CD14-positive monocyte (primary cell): ENCODE measurements around the gene BEST4. TPM values are rescaled to one million over a fixed set of nuclear protein-coding genes. Genes with fewer than 3 reads are reported as not detected.
A peak's percentile ranks its signal among the peaks of the same experiment; 100 is the strongest.

Source experiments
- DNase-seq, 3 donors: peaks; one replicate each; pipeline ENCODE4 v3.0.0-alpha.2; 2011 to 2022
- H2AFZ ChIP-seq: 2 replicates; pipeline ENCODE4 v1.6.0; 2012; ENCODE audit warnings: mild to moderate bottlenecking, low read depth, low read length, inconsistent platforms; ENCODE audit not compliant: insufficient read depth, poor library complexity, severe bottlenecking
- H3K27ac ChIP-seq, 2 donors: 1 replicate in 1 of 2; 2 replicates in 1 of 2; pipeline ENCODE4 v1.5.1; 2012 to 2013; ENCODE audit warnings: low read length in 2 of 2, control low read depth in 1 of 2, inconsistent platforms in 1 of 2, low read depth in 1 of 2, mild to moderate bottlenecking in 1 of 2
- H3K27me3 ChIP-seq, 2 donors: one replicate each; pipeline versions ENCODE4 v1.6.0 to v1.6.1; 2011 to 2013; ENCODE audit warnings: low read length in 2 of 2; ENCODE audit not compliant: control insufficient read depth in 2 of 2, insufficient read depth in 2 of 2
- H3K36me3 ChIP-seq, 2 donors: replicated peaks in 1 of 2; 1 replicate in 1 of 2; 2 replicates in 1 of 2; pipeline versions ENCODE4 v1.5.1 to v1.6.1; 2012 to 2013; ENCODE audit warnings: low read length in 2 of 2, control low read depth in 1 of 2, inconsistent platforms in 1 of 2, mild to moderate bottlenecking in 1 of 2; ENCODE audit not compliant: insufficient read depth in 2 of 2, control insufficient read depth in 1 of 2
- H3K4me1 ChIP-seq, 2 donors: 1 replicate in 1 of 2; 2 replicates in 1 of 2; pipeline versions ENCODE4 v1.5.1 to v1.6.1; 2012 to 2013; ENCODE audit warnings: low read length in 2 of 2, control low read depth in 1 of 2, inconsistent platforms in 1 of 2, mild to moderate bottlenecking in 1 of 2, moderate library complexity in 1 of 2; ENCODE audit not compliant: insufficient read depth in 2 of 2, control insufficient read depth in 1 of 2
- H3K4me2 ChIP-seq: replicated peaks from 2 replicates; pipeline ENCODE3; 2012; ENCODE audit warnings: low read length, moderate library complexity, mild to moderate bottlenecking; ENCODE audit not compliant: poor library complexity, severe bottlenecking; ENCODE audit errors: extremely low read depth
- H3K4me3 ChIP-seq, 3 experiments: fragments of 200-600 bp in 1 of 3; sonication (generic) in 1 of 3; replicated peaks in 1 of 3; 1 replicate in 2 of 3; 2 replicates in 1 of 3; pipeline ENCODE4 v1.5.1; 2011 to 2013; ENCODE audit warnings: low read length in 3 of 3, mild to moderate bottlenecking in 3 of 3, control low read depth in 2 of 3, low read depth in 2 of 3, inconsistent platforms in 1 of 3, moderate library complexity in 1 of 3
- H3K79me2 ChIP-seq: 2 replicates; pipeline ENCODE4 v1.6.0; 2012; ENCODE audit warnings: mild to moderate bottlenecking, control low read depth, inconsistent platforms, low read length, moderate library complexity; ENCODE audit not compliant: insufficient read depth
- H3K9ac ChIP-seq: 2 replicates; pipeline ENCODE4 v1.6.0; 2017; ENCODE audit warnings: low read length, mild to moderate bottlenecking; ENCODE audit not compliant: insufficient read depth, poor library complexity, severe bottlenecking
- H3K9me3 ChIP-seq, 2 donors: replicated peaks in 1 of 2; 1 replicate in 1 of 2; 2 replicates in 1 of 2; pipeline versions ENCODE4 v1.5.1 to v1.6.1; 2012 to 2013; ENCODE audit warnings: low read length in 2 of 2, control low read depth in 1 of 2; ENCODE audit not compliant: control insufficient read depth in 1 of 2, insufficient read depth in 1 of 2
- H4K20me1 ChIP-seq: 2 replicates; pipeline ENCODE4 v1.6.0; 2012; ENCODE audit warnings: mild to moderate bottlenecking, low read length, control low read depth, moderate library complexity; ENCODE audit not compliant: insufficient read depth
- H3K27ac Mint-ChIP-seq, 7 donors: one replicate each; pipeline ENCODE4 v1.8.0; 2020; ENCODE audit warnings: mild to moderate bottlenecking in 7 of 7, mixed read lengths in 7 of 7, moderate library complexity in 6 of 7, inconsistent platforms in 2 of 7
- H3K27me3 Mint-ChIP-seq, 3 donors: one replicate each; pipeline ENCODE4 v1.8.0; 2021 to 2022; ENCODE audit warnings: low read depth in 3 of 3, mild to moderate bottlenecking in 3 of 3, mixed read lengths in 3 of 3, moderate library complexity in 3 of 3, inconsistent platforms in 1 of 3
- H3K36me3 Mint-ChIP-seq, 2 donors: one replicate each; pipeline ENCODE4 v1.8.0; 2020; ENCODE audit warnings: mixed read lengths in 2 of 2, inconsistent platforms in 1 of 2, mild to moderate bottlenecking in 1 of 2
- H3K4me1 Mint-ChIP-seq: one replicate; pipeline ENCODE4 v1.8.0; 2020; ENCODE audit warnings: mild to moderate bottlenecking, mixed read lengths
- H3K4me3 Mint-ChIP-seq, 2 donors: one replicate each; pipeline ENCODE4 v1.8.0; 2020; ENCODE audit warnings: mild to moderate bottlenecking in 2 of 2, mixed read lengths in 2 of 2, moderate library complexity in 1 of 2
- H3K9me3 Mint-ChIP-seq, 7 donors: one replicate each; pipeline ENCODE4 v1.8.0; 2020 to 2022; ENCODE audit warnings: mixed read lengths in 7 of 7, mild to moderate bottlenecking in 6 of 7, moderate library complexity in 6 of 7, inconsistent platforms in 2 of 7
- CTCF ChIP-seq: fragments of 200-600 bp; IDR thresholded peaks from one replicate; pipeline ENCODE4 v1.8.0; 2022; ENCODE audit warnings: antibody characterized with exemption, mild to moderate bottlenecking
- WGBS: methylation state at CpG from one replicate; pipeline ENCODE4 v1.1.5; 2013; ENCODE audit warnings: missing lambda C conversion rate; ENCODE audit not compliant: insufficient coverage; 5-methylcytosine and 5-hydroxymethylcytosine counted together
- intact Hi-C, 2 donors: fragments of 100-400 bp; cut with micrococcal nuclease; formaldehyde crosslinking; loops; one replicate each; pipeline versions ENCODE4 v1.15.0 to v1.15.1; 2023
- polyA plus RNA-seq, 3 donors: library from polyadenylated mRNA; depleted of rRNA in 1 of 3; unstranded in 2 of 3; stranded (reverse) in 1 of 3; fragments of 300-500 nt in 2 of 3; fragments of >200 nt in 1 of 3; fragmentation: Illumina TruSeq in 2 of 3; gene quantifications; 1 replicate in 2 of 3; 2 replicates in 1 of 3; pipeline ENCODE4 v1.2.3, GENCODE V29; 2012 to 2021

BEST4 gene
- polyA plus RNA-seq, 3 donors, result 0.19 TPM; not detected in 2

GRCh38 chr1:44787506-44787905, 464 bp downstream of the BEST4 start:
- no peak overlapping the region for H3K4me3 Mint-ChIP-seq
- no peak overlapping the region for H3K9ac ChIP-seq
- H3K9me3 Mint-ChIP-seq, result peaks cover 0 to 2% (median 0%) of the 10 kb centered on the region in 7 donors
- no peaks in the 10 kb centered on the region for H3K79me2 ChIP-seq
- H3K4me2 ChIP-seq, result no peak overlapping the region
- no peak for DNase-seq
- no peak overlapping the region for H3K27ac Mint-ChIP-seq
- no peaks in the 10 kb centered on the region for H3K36me3 ChIP-seq
- peaks cover 0 to 3% of the 10 kb centered on the region in 2 donors for H3K27me3 ChIP-seq
- peaks cover 7 to 12% (median 12%) of the 10 kb centered on the region in 3 donors for H3K27me3 Mint-ChIP-seq
- intact Hi-C loops, result loop anchor here (5.0 to 10.0 kb wide), 2 partner anchors 40 to 227 kb away; partner anchors contain the start of genes HECTD3 (in 1 of the 2) and UROD (in 1 of the 2)
- H3K4me3 ChIP-seq, result no peak overlapping the region
- peaks cover 26% of the 10 kb centered on the region for H3K4me1 Mint-ChIP-seq
- WGBS, result 95% methylated on average over 7 of the region's 10 CpGs
- H4K20me1 ChIP-seq, result no peaks in the 10 kb centered on the region
- H3K27ac ChIP-seq, result no peak overlapping the region
- H3K9me3 ChIP-seq, result no peaks in the 10 kb centered on the region
- peaks cover 0 to 6% of the 10 kb centered on the region in 2 donors for H3K36me3 Mint-ChIP-seq
- peaks cover 23 to 24% of the 10 kb centered on the region in 2 donors for H3K4me1 ChIP-seq
- TF ChIP-seq CTCF, result no peak
- H2AFZ ChIP-seq, result no peak overlapping the region

GRCh38 chr1:44786841-44787426, 1.0 kb downstream of the BEST4 start:
- peak overlapping the region; percentile 83 for H3K4me2 ChIP-seq
- H3K36me3 ChIP-seq, result no peaks in the 10 kb centered on the region
- Mint-ChIP-seq H3K4me1 (peaks cover 26% of the 10 kb centered on the region), H3K9me3 (peaks cover 0 to 2% (median 0%) of the 10 kb centered on the region in 7 donors), H3K36me3 (peaks cover 4 to 8% of the 10 kb centered on the region in 2 donors), H3K27me3 (peaks cover 7 to 14% (median 12%) of the 10 kb centered on the region in 3 donors), H3K4me3 (peak overlapping the region; percentile 72 to 92), H3K27ac (peak overlapping the region in 3 of 7 donors; percentile 50 to 85 (median 79))
- H3K9ac ChIP-seq, result no peak overlapping the region
- no peak overlapping the region for H3K27ac ChIP-seq
- H2AFZ ChIP-seq, result peak overlapping the region; percentile 91
- no peak for DNase-seq
- H3K9me3 ChIP-seq, result no peaks in the 10 kb centered on the region
- 52% methylated on average over 4 of the region's 9 CpGs for WGBS
- no peak for TF ChIP-seq CTCF
- H3K27me3 ChIP-seq, result peaks cover 0 to 3% of the 10 kb centered on the region in 2 donors
- H3K79me2 ChIP-seq, result no peaks in the 10 kb centered on the region
- intact Hi-C loops, result loop anchor here (5.0 to 10.0 kb wide), 2 partner anchors 40 to 228 kb away; partner anchors contain the start of genes HECTD3 (in 1 of the 2) and UROD (in 1 of the 2)
- H3K4me3 ChIP-seq, result peak overlapping the region in 1 of 3 experiments; percentile 74
- peaks cover 23 to 24% of the 10 kb centered on the region in 2 donors for H3K4me1 ChIP-seq
- no peaks in the 10 kb centered on the region for H4K20me1 ChIP-seq
